Upper lobe of left lung (tissue), 4 donors: ENCODE results near the gene CDKL2.

Source experiments
- EP300 ChIP-seq, 4 donors: sonication (generic); formaldehyde crosslinking; IDR thresholded peaks; one replicate each; pipeline ENCODE4 v1.5.1; 2017; ENCODE audit warnings: antibody characterized with exemption in 4 of 4, control low read depth in 2 of 4
- POLR2AphosphoS5 ChIP-seq, 2 donors: sonication (generic); formaldehyde crosslinking; IDR thresholded peaks; one replicate each; pipeline ENCODE4 v1.5.1; 2017; ENCODE audit warnings: antibody characterized with exemption in 2 of 2
- TF ChIP-seq, protein P1 (sequence below), 6 experiments: fragments of 450-650 bp in 4 of 6; fragments of 200-600 bp in 2 of 6; sonication (generic) in 2 of 6; IDR thresholded peaks; one replicate each; pipeline ENCODE4 v1.5.1; 2016 to 2019; ENCODE audit warnings: antibody characterized with exemption in 6 of 6

DNA sequence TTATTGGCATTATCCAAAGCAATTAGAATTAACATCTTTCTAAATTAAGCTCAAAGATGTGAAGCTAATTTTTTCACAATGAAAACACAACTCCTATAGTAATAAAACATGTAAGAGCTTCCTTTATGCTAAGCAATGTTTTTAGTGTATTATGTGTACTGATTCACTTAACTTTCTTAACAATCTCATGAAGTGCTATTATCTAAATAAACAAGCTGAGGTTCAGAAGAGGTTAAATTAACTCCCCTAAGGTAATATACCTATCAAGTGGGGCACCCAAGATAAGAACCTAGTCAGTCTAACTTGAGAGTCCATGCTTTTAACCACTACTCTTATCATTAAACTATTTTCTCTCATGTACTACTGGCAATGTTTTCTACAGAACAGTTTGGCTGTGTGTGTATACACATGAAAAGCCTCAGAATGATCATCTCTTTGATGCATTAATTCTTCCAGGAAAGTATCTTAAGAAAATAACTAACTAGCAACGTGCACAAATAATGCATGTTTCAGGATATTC, 29.2 kb upstream of the CDKL2 start:
- TF ChIP-seq, protein P1, sequence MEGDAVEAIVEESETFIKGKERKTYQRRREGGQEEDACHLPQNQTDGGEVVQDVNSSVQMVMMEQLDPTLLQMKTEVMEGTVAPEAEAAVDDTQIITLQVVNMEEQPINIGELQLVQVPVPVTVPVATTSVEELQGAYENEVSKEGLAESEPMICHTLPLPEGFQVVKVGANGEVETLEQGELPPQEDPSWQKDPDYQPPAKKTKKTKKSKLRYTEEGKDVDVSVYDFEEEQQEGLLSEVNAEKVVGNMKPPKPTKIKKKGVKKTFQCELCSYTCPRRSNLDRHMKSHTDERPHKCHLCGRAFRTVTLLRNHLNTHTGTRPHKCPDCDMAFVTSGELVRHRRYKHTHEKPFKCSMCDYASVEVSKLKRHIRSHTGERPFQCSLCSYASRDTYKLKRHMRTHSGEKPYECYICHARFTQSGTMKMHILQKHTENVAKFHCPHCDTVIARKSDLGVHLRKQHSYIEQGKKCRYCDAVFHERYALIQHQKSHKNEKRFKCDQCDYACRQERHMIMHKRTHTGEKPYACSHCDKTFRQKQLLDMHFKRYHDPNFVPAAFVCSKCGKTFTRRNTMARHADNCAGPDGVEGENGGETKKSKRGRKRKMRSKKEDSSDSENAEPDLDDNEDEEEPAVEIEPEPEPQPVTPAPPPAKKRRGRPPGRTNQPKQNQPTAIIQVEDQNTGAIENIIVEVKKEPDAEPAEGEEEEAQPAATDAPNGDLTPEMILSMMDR (IDR thresholded peaks at IDR 0.05): no peak
- TF ChIP-seq EP300 (IDR thresholded peaks at IDR 0.05) (no peak), POLR2AphosphoS5 (IDR thresholded peaks at IDR 0.05) (no peak)
